Naive thymus-derived CD8-positive, alpha-beta T cell (primary cell): ENCODE measurements around the gene CPN2. TPM values are rescaled to one million over a fixed set of nuclear protein-coding genes. Genes with fewer than 3 reads are reported as not detected.

Experiments
- ATAC-seq, 2 donors: fragments of 150-1000 bp; cut with Tn5 transposase in 1 of 2; sonication (Bioruptor Pico), chemical (Tn5 transposase) in 1 of 2; 1 replicate in 1 of 2; 2 replicates in 1 of 2; pipeline ENCODE4 v1.10.0; 2021; ENCODE audit warnings: mild to moderate bottlenecking in 2 of 2, moderate library complexity in 2 of 2
- POLR2A ChIA-PET: fragments of 350-600 bp; sonication (Branson Sonifier 250); formaldehyde crosslinking; loops from one replicate; lab custom pipeline; 2021; ENCODE audit warnings: antibody characterized with exemption; lab: Charles Lee
- DNase-seq, 10 donors: peaks; one replicate each; pipeline versions ENCODE4 v3.0.0 to v3.0.0-alpha.2; 2020 to 2022
- H3K27ac Mint-ChIP-seq, 10 donors: one replicate each; pipeline ENCODE4 v1.8.0; 2020 to 2022; ENCODE audit warnings: mild to moderate bottlenecking in 10 of 10, mixed read lengths in 10 of 10, moderate library complexity in 4 of 10, inconsistent platforms in 1 of 10
- H3K27me3 Mint-ChIP-seq, 5 donors: one replicate each; pipeline ENCODE4 v1.8.0; 2021 to 2022; ENCODE audit warnings: mixed read lengths in 5 of 5
- H3K36me3 Mint-ChIP-seq, 3 donors: one replicate each; pipeline ENCODE4 v1.8.0; 2020 to 2022; ENCODE audit warnings: mixed read lengths in 3 of 3, mild to moderate bottlenecking in 2 of 3, inconsistent platforms in 1 of 3
- H3K4me1 Mint-ChIP-seq, 4 donors: one replicate each; pipeline ENCODE4 v1.8.0; 2021 to 2022; ENCODE audit warnings: mixed read lengths in 4 of 4
- H3K4me3 Mint-ChIP-seq, 10 donors: one replicate each; pipeline ENCODE4 v1.8.0; 2020 to 2022; ENCODE audit warnings: mild to moderate bottlenecking in 10 of 10, mixed read lengths in 10 of 10, moderate library complexity in 6 of 10, inconsistent platforms in 1 of 10
- H3K9me3 Mint-ChIP-seq, 9 donors: one replicate each; pipeline ENCODE4 v1.8.0; 2020 to 2022; ENCODE audit warnings: mixed read lengths in 9 of 9, mild to moderate bottlenecking in 3 of 9, inconsistent platforms in 1 of 9, moderate library complexity in 1 of 9
- polyA plus RNA-seq, 3 donors: library from polyadenylated mRNA; unstranded; fragments of 300-500 nt; fragmentation: Illumina TruSeq; gene quantifications; one replicate each; pipeline ENCODE4 v1.2.3, GENCODE V29; 2021
- total RNA-seq, 8 experiments: library from RNA in 2 of 8; stranded (reverse) in 2 of 8; gene quantifications; one replicate each; pipeline ENCODE4 v1.2.3 and lab custom pipeline; 2021 to 2026

Gene CPN2
- total and polyA plus RNA-seq, 5 experiments from 2014 or later = not detected

DNA sequence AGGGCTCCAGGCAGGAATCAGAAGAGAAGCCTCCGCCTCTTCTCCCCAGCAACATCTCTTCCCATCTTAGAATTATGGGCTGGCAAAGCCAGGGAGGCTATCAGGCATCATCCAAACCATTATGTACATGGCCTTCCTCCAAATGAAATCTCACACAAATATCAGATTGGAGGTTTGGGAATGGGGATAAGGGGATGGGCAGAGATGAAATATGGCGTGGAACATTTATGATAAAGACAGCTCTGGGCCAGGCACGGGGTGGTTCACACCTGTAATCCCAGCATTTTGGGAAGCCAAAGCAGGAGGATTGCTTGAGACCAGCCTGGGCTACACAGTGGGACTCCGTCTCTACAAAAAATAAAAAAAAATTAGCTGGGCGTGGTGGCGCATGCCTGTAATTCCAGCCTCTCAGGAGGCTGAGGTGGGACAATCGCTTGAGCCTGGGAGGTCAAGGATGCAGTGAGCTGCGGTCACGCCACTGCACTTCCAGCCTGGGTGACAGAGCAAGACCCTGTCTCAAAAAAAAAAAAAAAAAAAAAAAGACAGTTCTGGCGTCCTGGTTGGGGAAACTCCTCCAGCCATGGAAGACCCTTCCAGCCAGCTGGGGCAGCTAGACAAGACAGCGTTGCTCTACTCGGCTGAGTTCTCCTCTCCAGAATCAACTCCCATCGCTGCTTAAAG is 36.6 kb downstream of the CPN2 start:
- POLR2A ChIA-PET = interaction anchor here (0.9 kb wide), 1 partner anchor 8 kb away, joined by 3 read pairs; no protein-coding TSS in a partner anchor

DNA sequence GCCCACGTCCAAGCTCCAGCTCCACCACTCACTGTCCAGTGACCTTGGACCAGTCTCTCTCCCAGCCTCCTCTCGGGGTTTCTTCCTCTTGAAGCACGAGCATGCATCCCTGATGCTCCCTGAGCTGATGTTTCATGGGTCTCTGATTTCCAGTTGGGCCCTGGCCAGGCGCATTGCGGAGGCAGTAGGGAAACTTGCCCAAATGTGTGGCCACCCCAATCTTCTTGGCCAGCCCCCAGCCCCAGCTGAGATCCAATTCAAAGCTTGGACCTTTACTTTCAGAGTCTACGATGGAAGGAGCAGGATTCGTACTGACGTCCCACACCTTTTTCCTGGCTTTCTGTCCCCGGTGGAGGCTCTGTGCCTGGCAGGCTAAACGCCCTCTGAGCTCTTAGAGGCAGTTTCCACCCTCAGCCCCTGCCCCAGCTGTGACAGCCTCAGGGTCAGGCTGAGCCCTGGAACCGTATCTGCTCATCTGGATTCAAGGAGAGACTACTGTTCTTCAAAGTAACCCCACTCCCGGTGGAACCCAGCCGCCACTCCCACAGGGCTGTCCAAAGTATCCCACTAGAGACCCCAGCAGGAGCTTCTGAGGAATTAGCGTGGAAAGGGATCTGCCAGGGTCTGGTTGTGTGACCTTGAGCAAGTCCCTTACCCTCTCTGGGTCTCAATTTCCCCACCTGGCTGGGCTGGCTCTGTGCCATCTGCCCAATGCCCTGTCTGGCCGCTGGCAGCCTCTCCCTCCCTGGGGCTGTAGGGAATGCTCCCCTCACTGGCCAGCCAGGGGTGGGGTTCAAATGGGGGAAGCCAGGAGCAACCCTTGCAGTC is 37.4 kb downstream of the CPN2 start:
- peak overlapping the region in 1 of 10 donors; percentile 46 for H3K27ac Mint-ChIP-seq
- H3K4me3 Mint-ChIP-seq = peak overlapping the region in 1 of 10 donors; percentile 34
- peaks cover 14 to 62% (median 43%) of the 10 kb centered on the region in 5 donors for H3K27me3 Mint-ChIP-seq
- peaks cover 7 to 27% (median 16%) of the 10 kb centered on the region in 4 donors for H3K4me1 Mint-ChIP-seq
- H3K9me3 Mint-ChIP-seq = peaks cover 0 to 3% (median under 1%) of the 10 kb centered on the region in 9 donors
- POLR2A ChIA-PET = interaction anchor here (1.4 kb wide), 1 partner anchor 10 kb away, joined by 4 read pairs; no protein-coding TSS in a partner anchor
- ATAC-seq (no peak), DNase-seq (peak in 1 of 10 donors; percentile 55)
- H3K36me3 Mint-ChIP-seq = peaks cover 0 to under 1% (median 0%) of the 10 kb centered on the region in 3 donors

More for the DNA sequence above, 36.6 kb downstream of the CPN2 start:
- Mint-ChIP-seq H3K36me3 (peaks cover 0 to 8% (median 0%) of the 10 kb centered on the region in 3 donors), H3K27ac (peak overlapping the region in 1 of 10 donors; percentile 10), H3K4me3 (peak overlapping the region in 5 of 10 donors; percentile 74 to 82 (median 78)), H3K4me1 (peaks cover 7 to 24% (median 16%) of the 10 kb centered on the region in 4 donors), H3K9me3 (peaks cover 0 to 10% (median 6%) of the 10 kb centered on the region in 9 donors), H3K27me3 (peaks cover 16 to 70% (median 48%) of the 10 kb centered on the region in 5 donors)
- no peak for ATAC-seq
- peak in 1 of 10 donors; percentile 34 for DNase-seq

DNA sequence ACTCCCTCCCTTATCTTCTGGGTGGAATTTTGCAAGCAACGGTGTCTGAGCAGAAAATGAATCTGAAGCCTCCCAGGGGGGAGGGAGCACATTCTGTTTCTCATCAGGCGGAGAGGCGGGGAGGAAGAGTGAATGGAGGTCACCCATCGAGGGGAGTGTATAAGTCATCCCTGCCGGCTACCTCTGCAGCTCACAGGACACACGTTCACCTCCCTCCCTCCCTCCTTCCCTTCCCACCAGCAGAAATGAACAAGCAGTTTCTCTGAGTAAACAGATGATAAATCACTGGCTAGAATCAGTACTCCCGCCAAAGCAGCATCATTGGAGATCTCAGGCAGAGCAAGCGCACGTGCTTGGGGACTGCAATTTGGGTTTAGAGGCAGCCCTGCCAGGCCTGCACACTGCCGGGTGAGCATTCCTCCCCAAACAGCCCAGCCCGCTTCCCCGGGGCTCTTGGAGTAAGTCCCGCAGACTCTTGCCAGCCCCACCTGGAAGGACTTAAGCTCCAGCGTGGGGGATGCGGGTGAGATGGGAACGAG is 38.3 kb downstream of the CPN2 start:
- Mint-ChIP-seq H3K27ac (no peak overlapping the region), H3K9me3 (peaks cover 0 to 2% (median 0%) of the 10 kb centered on the region in 9 donors), H3K36me3 (no peaks in the 10 kb centered on the region), H3K4me3 (peak overlapping the region in 1 of 10 donors; percentile 18), H3K27me3 (peaks cover 14 to 53% (median 41%) of the 10 kb centered on the region in 5 donors), H3K4me1 (peaks cover 7 to 35% (median 16%) of the 10 kb centered on the region in 4 donors)
- POLR2A ChIA-PET = interaction anchor here (0.6 to 1.4 kb wide), 2 partner anchors 11 to 17 kb away, joined by 3 to 4 read pairs; no protein-coding TSS in a partner anchor
- ATAC-seq (no peak), DNase-seq (peak in 1 of 10 donors; percentile 55)

DNA sequence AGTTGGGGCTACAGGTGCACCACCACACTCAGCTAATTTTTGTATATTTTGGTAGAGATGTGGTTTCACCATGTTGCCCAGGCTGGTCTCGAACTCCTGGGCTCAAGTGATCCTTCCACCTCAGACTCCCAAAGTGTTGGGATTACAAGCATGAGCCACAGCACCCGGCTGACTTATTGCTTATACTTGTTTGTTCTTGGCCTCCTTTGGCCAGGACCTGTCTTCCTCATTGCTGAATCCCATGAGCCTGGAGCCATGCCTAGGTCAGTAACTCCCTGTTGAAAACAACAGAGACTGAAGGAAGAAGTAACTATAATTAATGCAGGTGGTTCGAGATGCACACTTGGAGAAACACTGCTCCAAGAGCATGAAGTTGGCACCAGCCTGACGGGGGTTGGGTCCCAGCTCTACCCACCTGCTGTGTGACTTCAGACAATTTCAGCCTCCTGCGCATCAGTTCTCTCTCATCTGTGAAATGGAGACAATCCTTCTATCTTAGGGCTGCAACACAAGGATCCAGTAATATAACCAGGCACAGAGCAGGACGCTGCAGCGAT is 38.9 kb downstream of the CPN2 start:
- Mint-ChIP-seq H3K4me3 (no peak overlapping the region), H3K27me3 (peaks cover 8 to 47% (median 35%) of the 10 kb centered on the region in 5 donors), H3K27ac (no peak overlapping the region), H3K36me3 (no peaks in the 10 kb centered on the region), H3K4me1 (peaks cover 11 to 40% (median 21%) of the 10 kb centered on the region in 4 donors), H3K9me3 (no peaks in the 10 kb centered on the region)
- DNase-seq = no peak
- POLR2A ChIA-PET = interaction anchor here (0.7 kb wide), 1 partner anchor 643 kb away, joined by 3 read pairs; no protein-coding TSS in a partner anchor
- no peak for ATAC-seq

GRCh38 chr3:194311000-194311399 is 40.1 kb downstream of the CPN2 start:
- Mint-ChIP-seq H3K27me3 (peaks cover 3 to 35% (median 25%) of the 10 kb centered on the region in 5 donors), H3K9me3 (no peaks in the 10 kb centered on the region), H3K4me3 (peak overlapping the region in 1 of 10 donors; percentile 20), H3K27ac (no peak overlapping the region), H3K4me1 (peaks cover 18 to 49% (median 27%) of the 10 kb centered on the region in 4 donors), H3K36me3 (no peaks in the 10 kb centered on the region)
- DNase-seq = peak in 1 of 10 donors; percentile 1
- ATAC-seq = no peak
- POLR2A ChIA-PET = no interaction called here

DNA sequence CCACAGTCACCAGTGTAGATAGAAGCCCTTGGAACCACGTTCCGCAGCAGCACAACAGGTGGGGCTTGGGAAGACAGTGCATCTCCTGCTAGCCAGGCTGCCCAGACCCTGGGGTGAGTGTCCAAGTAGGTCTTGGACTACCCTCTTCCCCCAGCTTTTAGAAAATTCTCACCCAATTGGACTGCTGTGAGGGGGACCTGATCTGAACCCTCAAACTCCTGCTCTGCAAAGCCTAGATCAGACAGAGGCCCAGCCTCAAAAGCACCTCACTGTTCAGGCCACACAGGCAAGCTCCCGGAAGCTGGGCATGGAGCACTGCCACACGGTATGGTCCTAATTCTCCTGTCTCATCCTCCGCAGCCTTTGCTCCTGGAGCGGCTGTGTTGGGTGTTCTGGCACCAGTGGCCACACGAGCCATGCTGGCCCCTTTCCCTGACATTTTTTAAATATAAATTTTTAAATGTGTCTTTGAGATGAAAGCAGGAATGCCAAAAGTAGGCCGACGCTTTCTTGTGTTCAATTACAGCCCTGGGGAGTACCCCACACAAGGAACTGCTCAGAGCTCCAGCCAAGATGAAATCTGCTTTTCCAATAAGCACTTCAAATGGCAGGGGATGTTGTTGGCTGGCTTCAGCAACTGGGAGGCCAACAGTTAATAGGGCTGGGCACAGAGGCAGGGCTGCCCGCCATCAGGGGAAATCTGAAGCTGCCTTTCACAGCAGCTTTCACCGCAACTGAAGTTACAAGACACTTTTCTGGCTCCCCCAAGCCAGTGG is 40.9 kb downstream of the CPN2 start:
- Mint-ChIP-seq H3K27me3 (peaks cover 3 to 31% (median 21%) of the 10 kb centered on the region in 5 donors), H3K36me3 (no peaks in the 10 kb centered on the region), H3K4me1 (peaks cover 18 to 51% (median 30%) of the 10 kb centered on the region in 4 donors), H3K9me3 (no peaks in the 10 kb centered on the region), H3K4me3 (no peak overlapping the region), H3K27ac (no peak overlapping the region)
- DNase-seq (peak in 1 of 10 donors; percentile 38), ATAC-seq (no peak)
- POLR2A ChIA-PET = no interaction called here

DNA sequence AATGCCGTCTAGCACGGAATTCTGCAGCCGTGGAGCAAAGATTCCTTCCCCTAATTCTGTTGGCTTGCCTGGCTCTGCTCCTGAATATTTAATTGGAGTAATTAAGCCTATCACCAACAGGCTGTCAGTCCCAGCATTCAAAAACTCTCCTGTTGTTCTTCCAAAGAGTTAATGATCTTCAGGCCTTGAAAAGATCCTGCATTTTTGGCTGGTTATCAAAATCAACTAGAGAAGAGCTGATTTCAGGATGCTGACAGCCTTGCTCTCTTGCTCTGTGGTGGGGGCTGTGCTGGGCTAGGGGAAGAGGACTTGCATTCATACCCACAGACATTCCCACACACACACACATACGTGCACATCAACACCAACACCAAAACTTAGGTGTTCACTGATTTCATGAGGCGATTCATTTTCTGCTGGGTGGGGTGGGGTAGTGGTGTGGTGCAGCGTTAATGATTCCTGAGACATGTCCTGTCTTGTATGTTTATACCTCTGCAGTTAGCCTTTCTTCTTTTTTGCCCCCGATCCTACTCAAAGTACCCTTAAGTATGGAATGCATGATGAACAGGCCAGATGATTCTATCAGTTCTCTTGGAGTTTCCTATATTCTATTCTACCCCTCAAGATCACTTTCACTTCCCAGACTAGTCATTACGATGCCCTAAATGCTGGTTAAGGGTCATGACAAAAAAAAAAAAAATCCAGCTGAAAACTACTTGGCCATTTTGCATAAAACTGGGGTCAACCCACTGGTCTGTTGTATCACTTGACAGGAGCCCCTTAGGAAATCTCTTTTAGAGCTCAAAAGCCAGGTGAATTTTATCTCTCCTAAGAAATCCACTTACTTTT is 42.3 kb downstream of the CPN2 start:
- ATAC-seq = no peak
- Mint-ChIP-seq H3K4me1 (peaks cover 14 to 54% (median 32%) of the 10 kb centered on the region in 4 donors), H3K27ac (no peak overlapping the region), H3K9me3 (peaks cover 0 to 6% (median 3%) of the 10 kb centered on the region in 9 donors), H3K27me3 (peaks cover 0 to 24% (median 10%) of the 10 kb centered on the region in 5 donors), H3K36me3 (peaks cover 0 to 4% (median 0%) of the 10 kb centered on the region in 3 donors), H3K4me3 (no peak overlapping the region)
- POLR2A ChIA-PET = interaction anchor here (2.2 kb wide), 1 partner anchor 88 kb away, joined by 7 read pairs; no protein-coding TSS in a partner anchor
- DNase-seq = no peak

DNA sequence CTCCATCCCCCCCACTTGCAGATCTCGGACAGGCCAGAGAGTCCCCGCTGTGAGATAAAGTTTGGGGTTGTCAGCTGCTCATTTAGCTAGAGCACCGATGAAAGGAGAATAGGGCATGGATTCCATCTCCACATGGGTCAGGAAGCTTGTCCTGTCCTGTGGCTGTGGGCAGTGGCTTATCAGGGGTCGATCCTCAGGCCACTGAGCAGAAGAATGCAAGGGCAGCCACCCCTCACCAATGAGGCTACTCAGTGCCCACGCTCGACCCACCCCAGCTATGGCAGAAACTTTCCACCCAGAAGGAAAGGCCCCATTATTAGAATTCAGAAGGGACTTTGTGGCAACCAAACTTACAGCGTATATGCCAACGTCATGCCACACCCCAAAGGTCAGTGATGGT is 43.3 kb downstream of the CPN2 start:
- POLR2A ChIA-PET = interaction anchor here (1.7 to 2.2 kb wide), 2 partner anchors 9 to 89 kb away, joined by 5 to 7 read pairs; no protein-coding TSS in a partner anchor
- peaks cover 0 to 4% (median 0%) of the 10 kb centered on the region in 3 donors for H3K36me3 Mint-ChIP-seq
- peaks cover 0 to 22% (median 1%) of the 10 kb centered on the region in 5 donors for H3K27me3 Mint-ChIP-seq
- H3K4me3 Mint-ChIP-seq = peak overlapping the region in 2 of 10 donors; percentile 76 to 83
- peak in 1 of 10 donors; percentile 34 for DNase-seq
- peaks cover 14 to 51% (median 32%) of the 10 kb centered on the region in 4 donors for H3K4me1 Mint-ChIP-seq
- H3K9me3 Mint-ChIP-seq = peaks cover 0 to 6% (median 3%) of the 10 kb centered on the region in 9 donors
- H3K27ac Mint-ChIP-seq = peak overlapping the region in 2 of 10 donors; percentile 43 to 57
- no peak for ATAC-seq

DNA sequence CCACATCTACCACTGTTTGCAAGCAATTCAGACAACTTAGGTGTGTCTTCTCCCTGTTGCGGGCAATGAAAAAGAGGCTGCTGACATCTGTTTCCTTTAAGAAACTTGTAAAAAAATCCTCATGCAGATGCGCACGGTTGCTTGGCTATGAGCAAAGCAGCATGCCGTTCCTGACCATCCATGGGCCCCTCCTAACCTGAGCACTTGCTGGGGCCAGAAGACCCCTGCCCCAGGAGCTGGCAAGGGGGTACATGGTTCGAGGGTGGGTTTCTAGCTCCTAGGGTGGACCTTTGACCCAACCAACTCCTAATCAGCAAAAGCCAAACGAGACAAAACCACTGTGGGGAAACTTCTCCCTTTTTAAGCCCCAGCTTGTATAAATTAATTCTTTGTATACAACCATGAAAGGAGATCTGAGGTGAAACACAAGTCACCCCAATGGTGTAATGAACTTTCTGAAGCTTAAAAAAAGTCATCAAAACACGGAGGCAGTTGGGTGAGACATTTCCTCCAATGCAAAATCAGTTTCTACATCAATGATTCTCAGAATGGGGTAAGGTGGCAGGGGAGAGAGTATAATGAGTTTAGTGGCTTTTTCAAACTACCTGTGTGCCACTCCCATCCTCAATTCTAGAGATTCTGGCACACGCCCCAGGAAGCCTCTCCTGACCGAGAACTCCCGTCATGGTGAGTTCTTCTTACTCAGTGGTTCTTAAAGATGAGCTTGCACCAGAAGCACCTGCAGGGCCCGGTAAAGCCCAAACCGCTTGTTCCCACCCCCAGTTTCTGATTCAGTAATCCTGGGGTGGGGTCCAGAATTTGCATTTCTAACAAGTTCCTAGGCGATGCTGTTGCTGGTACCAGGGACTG is 44.1 kb downstream of the CPN2 start:
- Mint-ChIP-seq H3K4me1 (peaks cover 12 to 45% (median 32%) of the 10 kb centered on the region in 4 donors), H3K9me3 (peaks cover 0 to 6% (median 3%) of the 10 kb centered on the region in 9 donors), H3K27me3 (peaks cover 0 to 14% (median 0%) of the 10 kb centered on the region in 5 donors), H3K4me3 (peak overlapping the region; percentile 65 to 83 (median 76)), H3K27ac (peak overlapping the region; percentile 16 to 91 (median 81)), H3K36me3 (peaks cover 0 to 4% (median 0%) of the 10 kb centered on the region in 3 donors)
- POLR2A ChIA-PET = interaction anchor here (1.1 to 2.2 kb wide), 3 partner anchors 8 to 90 kb away, joined by 3 to 7 read pairs (median 5); no protein-coding TSS in a partner anchor
- peak in 3 of 10 donors; percentile 47 to 58 (median 54) for DNase-seq
- ATAC-seq = peak; percentile 64 to 65
